GM10266 (cell line): ENCODE data around the gene TIPIN.
A peak's percentile ranks its signal among the peaks of the same experiment; 100 is the strongest.

Source experiments
- DNase-seq: peaks from one replicate; pipeline ENCODE4 v3.0.0; 2012; ENCODE audit errors: extremely low spot score
- CTCF ChIP-seq: IDR thresholded peaks from 2 replicates; pipeline ENCODE4 v1.5.1; 2012; ENCODE audit warnings: mild to moderate bottlenecking, low read depth; ENCODE audit not compliant: control insufficient read depth, insufficient read depth; ENCODE audit errors: missing control alignments

TIPIN gene

GRCh38 chr15:66293419-66294156, 62.9 kb downstream of the TIPIN start, which contains the start of gene DIS3L:
Gene DIS3L (plus strand): TSS chr15:66293568. CDS start chr15:66293597, 29 bp downstream.
- DNase-seq = peak; percentile 85
- no peak for TF ChIP-seq CTCF

GRCh38 chr15:66292571-66293418, 63.7 kb downstream of the TIPIN start:
- no peak for DNase-seq
- TF ChIP-seq CTCF = no peak

- DNase-seq = no peak
- no peak for TF ChIP-seq CTCF
Measured at GRCh38 chr15:66291816-66292570, 64.5 kb downstream of the TIPIN start.

GRCh38 chr15:66290518-66290917, 66.0 kb downstream of the TIPIN start:
- DNase-seq = no peak
- TF ChIP-seq CTCF = no peak

GRCh38 chr15:66290007-66290406, 66.5 kb downstream of the TIPIN start:
- no peak for TF ChIP-seq CTCF
- no peak for DNase-seq

GRCh38 chr15:66288551-66289185, 67.8 kb downstream of the TIPIN start:
- DNase-seq = no peak
- TF ChIP-seq CTCF = no peak
